WTC11 (cell line): Measurements from ENCODE around the gene KRTAP5-4. TPM values are rescaled to one million over a fixed set of nuclear protein-coding genes. Genes with fewer than 3 reads are reported as not detected.

Experiments used
- AFF4 ChIP-seq: sonication (generic); formaldehyde crosslinking; IDR thresholded peaks from 2 replicates; pipeline ENCODE4 v1.8.1; 2023; ENCODE audit warnings: mild to moderate bottlenecking, missing genetic modification reagents, borderline replicate concordance
- ARID4B ChIP-seq: sonication (generic); formaldehyde crosslinking; IDR thresholded peaks from 2 replicates; pipeline ENCODE4 v1.8.0; 2023; ENCODE audit warnings: missing genetic modification reagents, mild to moderate bottlenecking, borderline replicate concordance
- CBFB ChIP-seq: sonication (generic); formaldehyde crosslinking; IDR thresholded peaks from 2 replicates; pipeline ENCODE4 v1.8.1; 2022; ENCODE audit warnings: mild to moderate bottlenecking, low read depth, missing genetic modification reagents
- E2F1 ChIP-seq: sonication (generic); formaldehyde crosslinking; IDR thresholded peaks from 2 replicates; pipeline ENCODE4 v1.8.0; 2022; ENCODE audit warnings: mild to moderate bottlenecking, missing genetic modification reagents
- HMGXB4 ChIP-seq: sonication (generic); formaldehyde crosslinking; IDR thresholded peaks from 2 replicates; pipeline ENCODE4 v1.8.1; 2023; ENCODE audit warnings: mild to moderate bottlenecking, moderate library complexity, missing genetic modification reagents
- NFYB ChIP-seq: sonication (generic); formaldehyde crosslinking; conservative IDR thresholded peaks from 2 replicates; pipeline ENCODE4 v1.8.0; 2022; ENCODE audit warnings: low read depth, missing genetic modification reagents
- USF2 ChIP-seq: sonication (generic); formaldehyde crosslinking; IDR thresholded peaks from 2 replicates; pipeline ENCODE4 v1.8.1; 2023; ENCODE audit warnings: mild to moderate bottlenecking, missing genetic modification reagents, moderate library complexity
- ZBTB43 ChIP-seq: sonication (generic); formaldehyde crosslinking; IDR thresholded peaks from 2 replicates; pipeline ENCODE4 v1.8.1; 2023; ENCODE audit warnings: mild to moderate bottlenecking, missing genetic modification reagents
- ZNF121 ChIP-seq: sonication (generic); formaldehyde crosslinking; IDR thresholded peaks from 2 replicates; pipeline ENCODE4 v1.8.0; 2023; ENCODE audit warnings: missing genetic modification reagents
- ZNF423 ChIP-seq: fragments of 250-450 bp; sonication (Bioruptor Pico); IDR thresholded peaks from 2 replicates; pipeline ENCODE4 v2.1.2; 2022; ENCODE audit warnings: mild to moderate bottlenecking, moderate library complexity
- ZNF671 ChIP-seq: fragments of 250-450 bp; sonication (Bioruptor Pico); IDR thresholded peaks from 2 replicates; pipeline ENCODE4 v1.8.0; 2021; ENCODE audit warnings: mild to moderate bottlenecking
- ZSCAN18 ChIP-seq: fragments of 250-450 bp; sonication (Bioruptor Pico); IDR thresholded peaks from 2 replicates; pipeline ENCODE4 v2.1.2; 2022; ENCODE audit warnings: mild to moderate bottlenecking, moderate library complexity
- total RNA-seq: library from RNA; stranded (reverse); gene quantifications from 3 replicates; pipeline ENCODE4 v1.2.3, GENCODE V29; 2021

The KRTAP5-4 gene
- total RNA-seq, 1 experiment from 2014 or later = not detected

- TF ChIP-seq ZBTB43 (CRISPR knock-in tag) (no peak), ARID4B (no peak), ZNF121 (CRISPR knock-in tag) (no peak), ZNF671 (CRISPR knock-in tag) (no peak), E2F1 (CRISPR knock-in tag) (no peak), ZSCAN18 (no peak), HMGXB4 (CRISPR knock-in tag) (no peak), ZNF423 (CRISPR knock-in tag) (no peak), USF2 (CRISPR knock-in tag) (no peak), AFF4 (CRISPR knock-in tag) (no peak), NFYB (CRISPR knock-in tag) (no peak), CBFB (CRISPR knock-in tag) (no peak)
These were observed 21.3 kb upstream of the KRTAP5-4 start (continued) for GRCh38 chr11:1643146-1643690.
